SW480 (cell line): ENCODE results near the gene PPM1J.

ENCODE experiments used
- DNase-seq: peaks from one replicate; pipeline ENCODE4 v3.0.0-alpha.2; 2016; ENCODE audit warnings: low spot score

PPM1J gene

GRCh38 chr1:112704391-112704933, 10.7 kb downstream of the PPM1J start:
- peak; percentile 8 for DNase-seq

DNA sequence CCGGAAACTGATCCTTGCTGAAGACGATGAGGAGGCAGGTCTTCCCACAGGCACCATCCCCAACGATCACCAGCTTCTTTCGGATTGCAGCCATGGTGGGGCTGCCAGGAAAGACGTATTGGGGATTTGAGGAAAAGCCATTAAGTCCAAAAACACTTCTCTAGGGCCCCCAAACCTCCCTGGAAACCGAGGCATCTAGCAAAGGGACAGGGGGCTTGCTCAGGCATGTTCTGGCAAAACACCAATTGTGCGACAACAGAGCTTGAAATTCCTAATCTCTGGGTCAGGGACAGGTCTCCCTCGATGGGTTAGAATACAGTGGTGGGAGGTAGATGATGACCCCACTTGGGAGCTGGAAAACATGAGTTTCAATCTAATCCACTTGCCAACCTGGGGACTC, 11.4 kb downstream of the PPM1J start:
- DNase-seq: no peak

- DNase-seq: no peak
Observed at GRCh38 chr1:112702420-112703261, 12.5 kb downstream of the PPM1J start.

DNA sequence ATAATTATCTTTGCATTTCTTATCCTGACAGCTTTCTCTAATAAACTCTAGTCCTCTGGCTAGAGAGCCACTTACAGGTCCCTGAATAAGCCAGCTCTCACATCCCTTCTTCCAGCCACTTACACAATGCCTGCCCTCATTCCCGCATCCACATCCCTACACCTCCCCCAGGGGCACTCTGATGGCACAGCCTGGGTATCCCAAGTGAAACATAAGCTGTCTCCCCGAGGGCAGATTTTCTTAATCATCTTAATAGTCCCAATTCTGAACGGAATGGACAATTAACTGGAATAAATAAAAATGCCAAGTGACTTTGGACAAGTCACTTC, 13.1 kb downstream of the PPM1J start:
- DNase-seq: no peak

DNA sequence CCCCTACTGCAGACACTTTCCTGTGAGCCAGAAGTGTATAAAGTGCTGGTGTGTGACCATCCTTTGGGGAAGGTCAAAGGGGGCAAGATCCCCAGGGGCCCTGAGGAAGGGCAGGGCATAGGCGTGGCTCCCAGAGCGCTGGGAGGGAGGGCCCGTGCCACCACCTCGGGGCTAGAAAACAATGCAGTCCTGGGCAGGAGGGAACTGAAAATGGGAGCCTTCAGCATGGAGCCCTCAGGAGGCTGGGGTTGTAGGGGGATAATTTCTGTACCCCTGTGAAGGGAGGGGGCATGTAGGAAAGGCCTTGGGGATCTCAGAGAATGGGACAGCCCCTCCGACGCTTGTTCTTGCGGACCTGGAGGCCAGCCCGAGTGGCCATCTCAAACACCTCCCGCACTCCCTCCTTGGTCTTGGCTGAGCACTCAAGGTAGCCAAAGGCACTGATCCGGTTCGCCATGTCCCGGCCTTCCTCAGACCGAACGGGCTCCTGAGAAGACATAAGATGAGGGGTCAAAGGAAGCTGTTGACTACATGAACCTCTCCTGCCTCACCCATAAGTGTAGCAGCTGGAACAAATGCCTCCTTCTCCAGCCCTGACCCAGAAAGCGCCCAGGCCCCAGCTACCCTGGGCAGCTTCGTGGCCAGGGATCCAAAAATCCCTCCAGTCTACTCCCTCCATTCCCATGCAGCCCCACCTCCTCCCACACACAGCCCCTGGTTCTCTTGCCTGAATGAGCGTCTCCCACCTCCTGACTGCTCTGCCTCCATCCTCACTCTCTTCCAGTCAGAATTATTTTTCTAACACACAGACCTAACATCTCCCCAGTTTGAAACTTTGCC, 13.7 kb downstream of the PPM1J start:
- DNase-seq: no peak

DNA sequence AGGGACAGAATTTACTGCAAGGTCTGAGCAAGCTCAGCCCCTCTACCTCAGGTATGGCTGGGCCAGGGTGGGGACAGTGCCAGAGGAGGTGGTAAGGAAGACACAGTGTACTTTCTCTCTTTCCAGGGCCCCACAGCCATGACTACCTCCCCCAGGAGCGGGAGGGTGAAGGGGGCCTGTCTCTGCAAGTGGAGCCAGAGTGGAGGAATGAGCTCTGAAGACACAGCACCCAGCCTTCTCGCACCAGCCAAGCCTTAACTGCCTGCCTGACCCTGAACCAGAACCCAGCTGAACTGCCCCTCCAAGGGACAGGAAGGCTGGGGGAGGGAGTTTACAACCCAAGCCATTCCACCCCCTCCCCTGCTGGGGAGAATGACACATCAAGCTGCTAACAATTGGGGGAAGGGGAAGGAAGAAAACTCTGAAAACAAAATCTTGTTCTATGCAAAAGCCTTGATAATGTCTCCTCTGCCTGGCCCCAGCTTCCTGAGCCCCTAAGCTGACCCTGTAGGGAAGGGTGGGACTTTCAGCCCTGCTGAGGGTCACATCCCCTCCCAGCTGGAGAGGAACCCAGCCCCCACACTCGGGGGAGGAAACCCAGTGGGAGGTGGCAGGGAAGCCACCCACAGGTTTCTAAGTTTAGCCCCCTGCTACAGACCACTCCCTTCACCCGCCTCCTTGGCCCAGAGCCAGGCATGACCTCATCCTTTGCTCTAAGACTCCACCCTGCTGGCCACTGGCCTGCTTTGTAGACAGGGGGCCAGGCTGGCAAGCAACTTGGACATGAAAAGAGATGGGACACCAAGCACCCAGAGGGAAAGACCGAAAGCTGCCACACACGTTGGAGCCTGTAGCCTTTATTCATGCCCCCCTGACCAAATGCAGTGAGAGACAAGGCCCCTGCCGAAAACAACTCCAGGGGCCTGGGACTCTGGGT, 14.6 kb downstream of the PPM1J start:
- peak; percentile 75 for DNase-seq

- no peak for DNase-seq
Observed at GRCh38 chr1:112699425-112700144, 15.5 kb downstream of the PPM1J start.

- peak; percentile 71 for DNase-seq
Observed at GRCh38 chr1:112698366-112699310, 16.5 kb downstream of the PPM1J start.

GRCh38 chr1:112697781-112698201, 17.3 kb downstream of the PPM1J start:
- DNase-seq: no peak

DNA sequence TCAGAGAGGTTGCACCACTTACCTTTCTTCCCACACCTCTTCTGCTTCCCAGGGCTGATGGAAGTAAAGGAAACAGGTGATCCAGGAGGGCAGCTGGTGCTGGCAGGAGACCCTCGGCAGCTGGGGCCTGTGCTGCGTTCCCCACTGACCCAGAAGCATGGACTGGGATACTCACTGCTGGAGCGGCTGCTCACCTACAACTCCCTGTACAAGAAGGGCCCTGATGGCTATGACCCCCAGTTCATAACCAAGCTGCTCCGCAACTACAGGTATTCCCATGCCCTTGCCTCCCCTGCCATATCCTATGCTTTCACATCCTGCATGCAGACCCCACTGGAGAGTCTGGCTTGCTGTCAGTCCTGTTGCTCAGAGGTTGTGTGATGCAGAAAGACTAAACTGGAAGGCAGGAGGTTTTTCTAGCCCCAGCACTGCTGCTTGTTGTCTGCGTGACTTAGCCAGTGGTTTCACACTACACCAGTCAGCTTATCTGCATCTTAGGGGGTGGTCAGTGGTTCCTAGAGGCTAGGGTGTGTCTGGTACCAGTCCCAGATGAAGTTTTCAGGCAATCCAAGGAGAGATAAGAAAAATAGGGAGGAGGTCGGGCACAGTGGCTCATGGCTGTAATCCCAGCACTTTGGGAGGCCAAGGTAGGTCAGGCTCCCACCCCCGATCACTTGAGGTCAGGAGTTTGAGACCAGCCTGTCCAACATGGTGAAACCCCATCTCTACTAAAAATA, 18.4 kb downstream of the PPM1J start:
- no peak for DNase-seq

GRCh38 chr1:112695276-112695675, 19.9 kb downstream of the PPM1J start:
- DNase-seq: no peak

DNA sequence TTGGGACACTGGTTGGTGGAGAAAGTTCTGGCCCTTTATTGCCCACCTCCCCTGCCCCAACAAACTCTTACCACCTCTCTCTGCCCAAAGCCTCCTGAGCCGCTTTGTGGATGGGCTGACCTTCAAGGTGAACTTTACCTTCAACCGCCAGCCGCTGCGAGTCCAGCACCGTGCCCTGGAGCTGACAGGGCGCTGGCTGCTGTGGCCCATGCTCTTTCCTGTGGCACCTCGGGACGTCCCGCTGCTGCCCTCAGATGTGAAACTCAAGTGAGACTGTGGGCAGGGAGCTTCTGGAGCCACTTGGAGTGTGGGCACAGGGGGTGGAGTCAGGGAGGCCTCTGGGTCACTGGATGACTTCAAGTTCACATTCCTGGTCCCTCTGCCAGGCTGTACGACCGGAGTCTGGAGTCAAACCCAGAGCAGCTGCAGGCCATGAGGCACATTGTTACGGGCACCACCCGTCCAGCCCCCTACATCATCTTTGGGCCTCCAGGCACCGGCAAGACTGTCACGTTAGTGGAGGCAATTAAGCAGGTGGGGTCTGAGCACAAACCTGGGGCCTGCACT, 20.7 kb downstream of the PPM1J start:
- DNase-seq: no peak

GRCh38 chr1:112693821-112694220, 21.3 kb downstream of the PPM1J start:
- DNase-seq: no peak

DNA sequence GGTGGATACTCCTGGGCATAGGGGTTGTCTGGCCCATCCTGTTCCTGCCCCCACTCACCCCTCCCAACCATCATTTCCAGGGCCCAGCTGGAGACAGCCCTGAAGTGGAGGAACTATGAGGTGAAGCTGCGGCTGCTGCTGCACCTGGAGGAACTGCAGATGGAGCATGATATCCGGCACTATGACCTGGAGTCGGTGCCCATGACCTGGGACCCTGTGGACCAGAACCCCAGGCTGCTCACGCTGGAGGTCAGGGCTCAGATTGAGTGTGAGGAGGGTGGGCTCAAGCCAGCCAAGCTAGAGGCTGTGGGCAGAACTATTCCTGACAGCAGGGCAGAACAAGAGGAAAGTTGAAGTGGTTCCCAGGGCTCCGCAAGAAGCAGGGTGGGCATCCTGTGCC, 22.5 kb downstream of the PPM1J start:
- no peak for DNase-seq

GRCh38 chr1:112689842-112690237, 25.3 kb downstream of the PPM1J start:
- DNase-seq: no peak

- no peak for DNase-seq
Observed at GRCh38 chr1:112689196-112689841, 25.8 kb downstream of the PPM1J start.

GRCh38 chr1:112688781-112689193, 26.3 kb downstream of the PPM1J start:
- DNase-seq: no peak

- no peak for DNase-seq
Observed at GRCh38 chr1:112687785-112688496, 27.2 kb downstream of the PPM1J start.
